ENCODE results near the gene PRRC2A. TPM values are rescaled to one million over a fixed set of nuclear protein-coding genes. Genes with fewer than 3 reads are reported as not detected.
A peak's percentile ranks its signal among the peaks of the same experiment; 100 is the strongest.

The PRRC2A gene
- total RNA-seq (100 to 1,000 TPM; 251 to 263 TPM), polyA plus RNA-seq (9.3 TPM)

DNA sequence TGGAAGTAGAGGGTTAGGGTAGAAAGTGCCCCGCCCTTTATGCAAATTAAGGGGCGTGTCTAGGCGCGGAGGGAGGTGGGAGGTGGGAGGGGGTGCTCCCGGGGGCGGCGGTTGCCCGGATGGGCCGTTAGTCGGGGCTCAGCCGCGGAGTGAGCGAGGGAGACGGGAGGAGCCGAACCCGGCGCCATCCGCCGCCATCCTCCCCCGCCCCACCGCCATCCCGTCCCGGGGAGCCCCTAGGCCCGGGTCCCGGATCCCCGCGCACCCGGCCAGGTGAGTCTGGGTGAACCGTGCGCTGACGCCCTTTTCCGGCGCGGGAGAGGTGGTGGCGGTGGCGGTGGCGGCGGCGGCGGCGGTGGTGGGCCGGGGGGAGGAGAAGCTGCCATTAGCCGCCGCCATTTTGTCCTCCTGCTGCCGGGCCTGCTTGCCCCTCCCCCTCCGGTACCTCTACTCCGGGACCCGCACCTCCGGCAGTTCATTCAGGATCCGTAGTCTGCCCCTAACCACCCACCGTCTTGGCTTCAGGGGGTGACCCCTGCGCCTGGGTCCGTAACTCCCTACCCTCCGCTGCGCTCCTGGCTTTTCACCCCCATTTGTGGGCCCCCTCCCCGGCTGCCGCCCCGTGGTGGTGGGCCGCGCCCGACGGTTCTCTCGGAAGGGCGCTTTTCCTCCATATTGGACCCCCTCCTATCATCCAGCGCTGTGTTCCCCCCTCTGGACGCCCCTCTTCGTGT is at the start of gene PRRC2A:
PRRC2A (plus strand) TSS at position 130 of the 734 bp plus-strand sequence. CDS start 2,075 bp downstream, outside the sequence.
- peak within 1 kb of the TSS; percentile 92 for H3K4me3 ChIP-seq (ENCODE audit: low read length)
- peaks cover 26% of the 10 kb centered on the region for H3K36me3 ChIP-seq (ENCODE audit: insufficient read depth, low read length)
- Mint-ChIP-seq H3K4me1 (peaks cover 32 to 49% (median 39%) of the 10 kb centered on the region in 3 donors), H3K36me3 (peaks cover 0 to 39% (median 16%) of the 10 kb centered on the region in 3 donors), H3K9me3 (no peaks in the 10 kb centered on the region), H3K27ac (peak within 1 kb of the TSS; percentile 94 to 100 (median 98)), H3K4me3 (peak within 1 kb of the TSS; percentile 90 to 95 (median 91)), H3K27me3 (peaks cover 0 to 1% of the 10 kb centered on the region in 2 donors)
- CTCF ChIA-PET, result interaction anchor here (0.7 to 2.4 kb wide), 7 partner anchors 23 to 202 kb away, joined by 3 to 15 read pairs (median 3); partner anchors contain the start of genes DDX39B and LST1
- peak within 1 kb of the TSS; percentile 99 for H3K27ac ChIP-seq (ENCODE audit: low read depth, low read length)
- POLR2A ChIA-PET, result interaction anchor here (0.7 to 1.5 kb wide), 8 partner anchors 24 to 1833 kb away, joined by 3 to 10 read pairs (median 4); partner anchors contain the start of genes BAG6 and GPANK1
- no peaks in the 10 kb centered on the region for H3K9me3 ChIP-seq (ENCODE audit: low read length)
- DNase-seq, result peak in 2 of 5 donors; percentile 81 to 93
- H3K4me1 ChIP-seq (ENCODE audit: insufficient read depth, low read length), result peaks cover 30% of the 10 kb centered on the region
- no peaks in the 10 kb centered on the region for H3K27me3 ChIP-seq (ENCODE audit: insufficient read depth, low read length, poor library complexity, severe bottlenecking)

DNA sequence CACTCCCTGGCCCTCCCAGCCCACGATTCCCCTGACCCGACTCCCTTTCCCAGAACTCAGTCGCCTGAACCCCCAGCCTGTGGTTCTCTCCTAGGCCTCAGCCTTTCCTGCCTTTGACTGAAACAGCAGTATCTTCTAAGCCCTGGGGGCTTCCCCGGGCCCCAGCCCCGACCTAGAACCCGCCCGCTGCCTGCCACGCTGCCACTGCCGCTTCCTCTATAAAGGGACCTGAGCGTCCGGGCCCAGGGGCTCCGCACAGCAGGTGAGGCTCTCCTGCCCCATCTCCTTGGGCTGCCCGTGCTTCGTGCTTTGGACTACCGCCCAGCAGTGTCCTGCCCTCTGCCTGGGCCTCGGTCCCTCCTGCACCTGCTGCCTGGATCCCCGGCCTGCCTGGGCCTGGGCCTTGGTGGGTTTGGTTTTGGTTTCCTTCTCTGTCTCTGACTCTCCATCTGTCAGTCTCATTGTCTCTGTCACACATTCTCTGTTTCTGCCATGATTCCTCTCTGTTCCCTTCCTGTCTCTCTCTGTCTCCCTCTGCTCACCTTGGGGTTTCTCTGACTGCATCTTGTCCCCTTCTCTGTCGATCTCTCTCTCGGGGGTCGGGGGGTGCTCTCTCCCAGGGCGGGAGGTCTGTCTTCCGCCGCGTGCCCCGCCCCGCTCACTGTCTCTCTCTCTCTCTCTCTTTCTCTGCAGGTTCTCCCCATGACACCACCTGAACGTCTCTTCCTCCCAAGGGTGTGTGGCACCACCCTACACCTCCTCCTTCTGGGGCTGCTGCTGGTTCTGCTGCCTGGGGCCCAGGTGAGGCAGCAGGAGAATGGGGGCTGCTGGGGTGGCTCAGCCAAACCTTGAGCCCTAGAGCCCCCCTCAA is 48.2 kb upstream of the PRRC2A start, which contains the start of gene LTA:
LTA (plus strand) TSS at position 249 of the 871 bp plus-strand sequence; CDS start at position 703, 454 bp downstream.
- no peaks in the 10 kb centered on the region for H3K9me3 ChIP-seq (ENCODE audit: low read length)
- peak within 1 kb of the TSS; percentile 82 for H3K27ac ChIP-seq (ENCODE audit: low read depth, low read length)
- no peaks in the 10 kb centered on the region for H3K27me3 ChIP-seq (ENCODE audit: insufficient read depth, low read length, poor library complexity, severe bottlenecking)
- DNase-seq, result peak; percentile 64 to 84 (median 77)
- H3K4me1 ChIP-seq (ENCODE audit: insufficient read depth, low read length), result peaks cover 92% of the 10 kb centered on the region
- peak within 1 kb of the TSS; percentile 79 for H3K4me3 ChIP-seq (ENCODE audit: low read length)
- peak within 1 kb of the TSS; percentile 98 to 100 (median 100) for H3K4me3 Mint-ChIP-seq
- H3K27ac Mint-ChIP-seq, result peak within 1 kb of the TSS; percentile 97 to 100 (median 100)
- peaks cover 2% of the 10 kb centered on the region for H3K36me3 ChIP-seq (ENCODE audit: insufficient read depth, low read length)
- H3K27me3 Mint-ChIP-seq, result peaks cover 0 to 3% of the 10 kb centered on the region in 2 donors
- peaks cover 0 to 2% (median 0%) of the 10 kb centered on the region in 5 donors for H3K9me3 Mint-ChIP-seq
- peaks cover 0 to 29% (median 12%) of the 10 kb centered on the region in 3 donors for H3K36me3 Mint-ChIP-seq
- H3K4me1 Mint-ChIP-seq, result peaks cover 92 to 100% (median 99%) of the 10 kb centered on the region in 3 donors
- POLR2A ChIA-PET, result interaction anchor here (0.7 to 1.5 kb wide), 6 partner anchors 11 to 78 kb away, joined by 3 to 8 read pairs (median 4); partner anchors contain the start of genes NCR3 and NFKBIL1
- CTCF ChIA-PET, result interaction anchor here (1.5 to 32.2 kb wide), 5 partner anchors 10 to 77 kb away, joined by 3 to 692 read pairs (median 576); partner anchors contain the start of genes ATP6V1G2, DDX39B, LST1 and LTA

DNA sequence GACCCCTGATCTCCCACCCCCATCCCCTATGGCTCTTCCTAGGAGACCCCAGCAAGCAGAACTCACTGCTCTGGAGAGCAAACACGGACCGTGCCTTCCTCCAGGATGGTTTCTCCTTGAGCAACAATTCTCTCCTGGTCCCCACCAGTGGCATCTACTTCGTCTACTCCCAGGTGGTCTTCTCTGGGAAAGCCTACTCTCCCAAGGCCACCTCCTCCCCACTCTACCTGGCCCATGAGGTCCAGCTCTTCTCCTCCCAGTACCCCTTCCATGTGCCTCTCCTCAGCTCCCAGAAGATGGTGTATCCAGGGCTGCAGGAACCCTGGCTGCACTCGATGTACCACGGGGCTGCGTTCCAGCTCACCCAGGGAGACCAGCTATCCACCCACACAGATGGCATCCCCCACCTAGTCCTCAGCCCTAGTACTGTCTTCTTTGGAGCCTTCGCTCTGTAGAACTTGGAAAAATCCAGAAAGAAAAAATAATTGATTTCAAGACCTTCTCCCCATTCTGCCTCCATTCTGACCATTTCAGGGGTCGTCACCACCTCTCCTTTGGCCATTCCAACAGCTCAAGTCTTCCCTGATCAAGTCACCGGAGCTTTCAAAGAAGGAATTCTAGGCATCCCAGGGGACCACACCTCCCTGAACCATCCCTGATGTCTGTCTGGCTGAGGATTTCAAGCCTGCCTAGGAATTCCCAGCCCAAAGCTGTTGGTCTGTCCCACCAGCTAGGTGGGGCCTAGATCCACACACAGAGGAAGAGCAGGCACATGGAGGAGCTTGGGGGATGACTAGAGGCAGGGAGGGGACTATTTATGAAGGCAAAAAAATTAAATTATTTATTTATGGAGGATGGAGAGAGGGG is 47.0 kb upstream of the PRRC2A start:
- H3K4me1 Mint-ChIP-seq, result peaks cover 88 to 98% (median 98%) of the 10 kb centered on the region in 3 donors
- H3K9me3 Mint-ChIP-seq, result peaks cover 0 to 2% (median 0%) of the 10 kb centered on the region in 5 donors
- H3K36me3 ChIP-seq (ENCODE audit: insufficient read depth, low read length), result peaks cover 5% of the 10 kb centered on the region
- CTCF ChIA-PET, result interaction anchor here (1.5 to 19.7 kb wide), 3 partner anchors 17 to 79 kb away, joined by 5 to 692 read pairs (median 576); partner anchors contain the start of genes ATP6V1G2, DDX39B, LST1 and LTA
- peak overlapping the region; percentile 32 for H3K27ac ChIP-seq (ENCODE audit: low read depth, low read length)
- H3K4me1 ChIP-seq (ENCODE audit: insufficient read depth, low read length), result peaks cover 90% of the 10 kb centered on the region
- H3K4me3 Mint-ChIP-seq, result peak overlapping the region; percentile 98 to 100 (median 100)
- H3K27me3 Mint-ChIP-seq, result peaks cover 0 to 1% of the 10 kb centered on the region in 2 donors
- H3K27ac Mint-ChIP-seq, result peak overlapping the region; percentile 97 to 100 (median 100)
- DNase-seq, result no peak
- no peak overlapping the region for H3K4me3 ChIP-seq (ENCODE audit: low read length)
- H3K36me3 Mint-ChIP-seq, result peaks cover 4 to 34% (median 10%) of the 10 kb centered on the region in 3 donors
- no peaks in the 10 kb centered on the region for H3K9me3 ChIP-seq (ENCODE audit: low read length)
- POLR2A ChIA-PET, result interaction anchor here (0.7 to 2.2 kb wide), 6 partner anchors 14 to 45 kb away, joined by 3 to 8 read pairs (median 4); partner anchors contain the start of genes NCR3 and NFKBIL1
- H3K27me3 ChIP-seq (ENCODE audit: insufficient read depth, low read length, poor library complexity, severe bottlenecking), result no peaks in the 10 kb centered on the region

DNA sequence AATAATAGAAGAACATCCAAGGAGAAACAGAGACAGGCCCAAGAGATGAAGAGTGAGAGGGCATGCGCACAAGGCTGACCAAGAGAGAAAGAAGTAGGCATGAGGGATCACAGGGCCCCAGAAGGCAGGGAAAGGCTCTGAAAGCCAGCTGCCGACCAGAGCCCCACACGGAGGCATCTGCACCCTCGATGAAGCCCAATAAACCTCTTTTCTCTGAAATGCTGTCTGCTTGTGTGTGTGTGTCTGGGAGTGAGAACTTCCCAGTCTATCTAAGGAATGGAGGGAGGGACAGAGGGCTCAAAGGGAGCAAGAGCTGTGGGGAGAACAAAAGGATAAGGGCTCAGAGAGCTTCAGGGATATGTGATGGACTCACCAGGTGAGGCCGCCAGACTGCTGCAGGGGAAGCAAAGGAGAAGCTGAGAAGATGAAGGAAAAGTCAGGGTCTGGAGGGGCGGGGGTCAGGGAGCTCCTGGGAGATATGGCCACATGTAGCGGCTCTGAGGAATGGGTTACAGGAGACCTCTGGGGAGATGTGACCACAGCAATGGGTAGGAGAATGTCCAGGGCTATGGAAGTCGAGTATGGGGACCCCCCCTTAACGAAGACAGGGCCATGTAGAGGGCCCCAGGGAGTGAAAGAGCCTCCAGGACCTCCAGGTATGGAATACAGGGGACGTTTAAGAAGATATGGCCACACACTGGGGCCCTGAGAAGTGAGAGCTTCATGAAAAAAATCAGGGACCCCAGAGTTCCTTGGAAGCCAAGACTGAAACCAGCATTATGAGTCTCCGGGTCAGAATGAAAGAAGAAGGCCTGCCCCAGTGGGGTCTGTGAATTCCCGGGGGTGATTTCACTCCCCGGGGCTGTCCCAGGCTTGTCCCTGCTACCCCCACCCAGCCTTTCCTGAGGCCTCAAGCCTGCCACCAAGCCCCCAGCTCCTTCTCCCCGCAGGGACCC is 46.1 kb upstream of the PRRC2A start:
- Histone ChIP-seq H3K36me3 (ENCODE audit: insufficient read depth, low read length) (peaks cover 5% of the 10 kb centered on the region), H3K27me3 (ENCODE audit: insufficient read depth, low read length, poor library complexity, severe bottlenecking) (no peaks in the 10 kb centered on the region), H3K4me1 (ENCODE audit: insufficient read depth, low read length) (peaks cover 89% of the 10 kb centered on the region), H3K9me3 (ENCODE audit: low read length) (no peaks in the 10 kb centered on the region), H3K4me3 (ENCODE audit: low read length) (peak overlapping the region; percentile 82), H3K27ac (ENCODE audit: low read depth, low read length) (peak overlapping the region; percentile 60)
- Mint-ChIP-seq H3K27me3 (peaks cover 0 to 1% of the 10 kb centered on the region in 2 donors), H3K4me3 (peak overlapping the region; percentile 98 to 100 (median 100)), H3K36me3 (peaks cover 7 to 39% (median 10%) of the 10 kb centered on the region in 3 donors), H3K9me3 (peaks cover 0 to 2% (median 0%) of the 10 kb centered on the region in 5 donors), H3K4me1 (peaks cover 89 to 98% (median 98%) of the 10 kb centered on the region in 3 donors), H3K27ac (peak overlapping the region; percentile 92 to 100 (median 100))
- no peak for DNase-seq
- CTCF ChIA-PET, result interaction anchor here (1.5 to 19.7 kb wide), 3 partner anchors 18 to 80 kb away, joined by 5 to 692 read pairs (median 576); partner anchors contain the start of genes ATP6V1G2, DDX39B, LST1 and LTA
- POLR2A ChIA-PET, result interaction anchor here (0.6 to 2.2 kb wide), 8 partner anchors 15 to 33 kb away, joined by 3 to 13 read pairs (median 4); partner anchors contain the start of genes DDX39B and NCR3

DNA sequence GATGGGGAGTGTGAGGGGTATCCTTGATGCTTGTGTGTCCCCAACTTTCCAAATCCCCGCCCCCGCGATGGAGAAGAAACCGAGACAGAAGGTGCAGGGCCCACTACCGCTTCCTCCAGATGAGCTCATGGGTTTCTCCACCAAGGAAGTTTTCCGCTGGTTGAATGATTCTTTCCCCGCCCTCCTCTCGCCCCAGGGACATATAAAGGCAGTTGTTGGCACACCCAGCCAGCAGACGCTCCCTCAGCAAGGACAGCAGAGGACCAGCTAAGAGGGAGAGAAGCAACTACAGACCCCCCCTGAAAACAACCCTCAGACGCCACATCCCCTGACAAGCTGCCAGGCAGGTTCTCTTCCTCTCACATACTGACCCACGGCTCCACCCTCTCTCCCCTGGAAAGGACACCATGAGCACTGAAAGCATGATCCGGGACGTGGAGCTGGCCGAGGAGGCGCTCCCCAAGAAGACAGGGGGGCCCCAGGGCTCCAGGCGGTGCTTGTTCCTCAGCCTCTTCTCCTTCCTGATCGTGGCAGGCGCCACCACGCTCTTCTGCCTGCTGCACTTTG is 45.1 kb upstream of the PRRC2A start, which contains the start of gene TNF:
TNF (plus strand) TSS at position 231 of the 567 bp plus-strand sequence; CDS start at position 408, 177 bp downstream.
- H3K36me3 Mint-ChIP-seq, result peaks cover 9 to 42% (median 10%) of the 10 kb centered on the region in 3 donors
- Histone ChIP-seq H3K9me3 (ENCODE audit: low read length) (no peaks in the 10 kb centered on the region), H3K4me1 (ENCODE audit: insufficient read depth, low read length) (peaks cover 89% of the 10 kb centered on the region), H3K27me3 (ENCODE audit: insufficient read depth, low read length, poor library complexity, severe bottlenecking) (no peaks in the 10 kb centered on the region), H3K27ac (ENCODE audit: low read depth, low read length) (peak within 1 kb of the TSS; percentile 60), H3K4me3 (ENCODE audit: low read length) (peak within 1 kb of the TSS; percentile 82), H3K36me3 (ENCODE audit: insufficient read depth, low read length) (peaks cover 5% of the 10 kb centered on the region)
- H3K27me3 Mint-ChIP-seq, result peaks cover 0 to 1% of the 10 kb centered on the region in 2 donors
- H3K4me1 Mint-ChIP-seq, result peaks cover 89 to 98% (median 98%) of the 10 kb centered on the region in 3 donors
- H3K27ac Mint-ChIP-seq, result peak within 1 kb of the TSS; percentile 92 to 100 (median 100)
- peak within 1 kb of the TSS; percentile 98 to 100 (median 100) for H3K4me3 Mint-ChIP-seq
- CTCF ChIA-PET, result interaction anchor here (17.7 to 19.7 kb wide), 2 partner anchors 17 to 19 kb away, joined by 576 to 692 read pairs; partner anchors contain the start of genes ATP6V1G2, DDX39B, LST1 and LTA
- DNase-seq, result peak in 4 of 5 donors; percentile 64 to 79 (median 72)
- POLR2A ChIA-PET, result interaction anchor here (0.6 to 2.2 kb wide), 7 partner anchors 12 to 34 kb away, joined by 3 to 13 read pairs (median 4); partner anchors contain the start of gene DDX39B
- peaks cover 0 to 2% (median 0%) of the 10 kb centered on the region in 5 donors for H3K9me3 Mint-ChIP-seq

Measured in CD8-positive, alpha-beta memory T cell (primary cell).